ENCODE results near the gene DERA. TPM values are rescaled to one million over a fixed set of nuclear protein-coding genes. Genes with fewer than 3 reads are reported as not detected.

Gene DERA
- total and polyA plus RNA-seq, 2 of the 13 experiments (the other 11 are each of a cell fraction or from before 2014, with no cell fraction given), result 24.0 to 51.3 TPM

DNA sequence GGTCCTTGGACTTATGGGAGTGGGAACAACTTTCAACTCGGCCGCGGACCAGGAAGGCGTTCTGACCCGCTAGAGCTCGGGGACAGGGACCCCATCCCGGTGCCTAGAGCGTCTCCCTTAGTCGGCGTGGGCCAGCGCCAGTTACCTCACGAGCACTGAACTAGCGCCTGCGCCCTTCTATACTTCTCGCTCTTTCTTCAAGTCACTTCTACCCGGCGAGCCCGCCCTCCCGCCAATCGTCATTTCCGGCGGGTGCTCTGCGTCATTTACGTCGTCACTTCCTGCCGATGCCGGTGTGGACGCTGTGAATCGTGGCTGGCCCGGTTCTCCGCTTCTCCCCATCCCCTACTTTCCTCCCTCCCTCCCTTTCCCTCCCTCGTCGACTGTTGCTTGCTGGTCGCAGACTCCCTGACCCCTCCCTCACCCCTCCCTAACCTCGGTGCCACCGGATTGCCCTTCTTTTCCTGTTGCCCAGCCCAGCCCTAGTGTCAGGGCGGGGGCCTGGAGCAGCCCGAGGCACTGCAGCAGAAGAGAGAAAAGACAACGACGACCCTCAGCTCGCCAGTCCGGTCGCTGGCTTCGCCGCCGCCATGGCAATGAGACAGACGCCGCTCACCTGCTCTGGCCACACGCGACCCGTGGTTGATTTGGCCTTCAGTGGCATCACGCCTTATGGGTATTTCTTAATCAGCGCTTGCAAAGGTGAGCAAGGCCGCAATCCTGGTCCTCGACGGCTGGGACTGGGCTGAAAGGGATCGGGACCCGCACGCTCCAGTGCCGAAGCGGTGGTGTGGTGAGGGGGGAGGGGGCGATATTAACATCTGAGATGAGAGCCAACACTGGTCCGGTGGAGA is 28.8 kb upstream of the DERA start, which contains the start of gene STRAP (continued):
- TF ChIP-seq RBM39 (IDR thresholded peaks at IDR 0.05; ENCODE audit: low read depth, low read length, poor library complexity, severe bottlenecking) (no peak), RARG (CRISPR knock-in tag; IDR thresholded peaks at IDR 0.05; ENCODE audit: low read depth) (peak; percentile 85; the same call in 1 of the 2 replicates), GFI1 (CRISPR knock-in tag; IDR thresholded peaks at IDR 0.05; ENCODE audit: borderline replicate concordance) (peak; percentile 60), PTBP1 (IDR thresholded peaks at IDR 0.05; ENCODE audit: low read depth, low read length, poor library complexity, severe bottlenecking) (no peak), ZNF773 (CRISPR knock-in tag; IDR thresholded peaks at IDR 0.05; ENCODE audit: borderline replicate concordance) (no peak), TOE1 (CRISPR knock-in tag; IDR thresholded peaks at IDR 0.05) (no peak), ZNF549 (CRISPR knock-in tag; IDR thresholded peaks at IDR 0.05) (no peak), ZSCAN22 (CRISPR knock-in tag; IDR thresholded peaks at IDR 0.05) (peak; percentile 40; the same call in 1 of the 2 replicates), THAP7 (CRISPR knock-in tag; IDR thresholded peaks at IDR 0.05) (0 out of 2 replicates have a peak, but pooled peaks have one; percentile 27), KLF6 (CRISPR knock-in tag; IDR thresholded peaks at IDR 0.05) (no peak), HNRNPH1 (optimal IDR thresholded peaks at IDR 0.05; ENCODE audit: low read depth, low read length) (peak; percentile 33), ZNF101 (CRISPR knock-in tag; IDR thresholded peaks at IDR 0.05; ENCODE audit: borderline replicate concordance, low read depth) (no peak), ZFP37 (CRISPR knock-in tag; IDR thresholded peaks at IDR 0.05; ENCODE audit: borderline replicate concordance) (peak; percentile 55; the same call in 1 of the 2 replicates), TCF7L2 (IDR thresholded peaks at IDR 0.05; ENCODE audit: low read depth, low read length) (no peak), ZFP36L1 (CRISPR knock-in tag; IDR thresholded peaks at IDR 0.05) (peak; percentile 81), HDAC6 (IDR thresholded peaks at IDR 0.05; ENCODE audit: low read depth, low read length) (no peak), ZBTB14 (CRISPR knock-in tag; IDR thresholded peaks at IDR 0.05) (no peak), ZNF17 (CRISPR knock-in tag; IDR thresholded peaks at IDR 0.05) (peak; percentile 42; the same call in 1 of the 2 replicates), NFATC3 (CRISPR knock-in tag; IDR thresholded peaks at IDR 0.05) (no peak)
- TF ChIP-seq, protein P1, sequence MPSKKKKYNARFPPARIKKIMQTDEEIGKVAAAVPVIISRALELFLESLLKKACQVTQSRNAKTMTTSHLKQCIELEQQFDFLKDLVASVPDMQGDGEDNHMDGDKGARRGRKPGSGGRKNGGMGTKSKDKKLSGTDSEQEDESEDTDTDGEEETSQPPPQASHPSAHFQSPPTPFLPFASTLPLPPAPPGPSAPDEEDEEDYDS (CRISPR knock-in tag; IDR thresholded peaks at IDR 0.05), result peak; percentile 89
- TF ChIP-seq, protein P2, sequence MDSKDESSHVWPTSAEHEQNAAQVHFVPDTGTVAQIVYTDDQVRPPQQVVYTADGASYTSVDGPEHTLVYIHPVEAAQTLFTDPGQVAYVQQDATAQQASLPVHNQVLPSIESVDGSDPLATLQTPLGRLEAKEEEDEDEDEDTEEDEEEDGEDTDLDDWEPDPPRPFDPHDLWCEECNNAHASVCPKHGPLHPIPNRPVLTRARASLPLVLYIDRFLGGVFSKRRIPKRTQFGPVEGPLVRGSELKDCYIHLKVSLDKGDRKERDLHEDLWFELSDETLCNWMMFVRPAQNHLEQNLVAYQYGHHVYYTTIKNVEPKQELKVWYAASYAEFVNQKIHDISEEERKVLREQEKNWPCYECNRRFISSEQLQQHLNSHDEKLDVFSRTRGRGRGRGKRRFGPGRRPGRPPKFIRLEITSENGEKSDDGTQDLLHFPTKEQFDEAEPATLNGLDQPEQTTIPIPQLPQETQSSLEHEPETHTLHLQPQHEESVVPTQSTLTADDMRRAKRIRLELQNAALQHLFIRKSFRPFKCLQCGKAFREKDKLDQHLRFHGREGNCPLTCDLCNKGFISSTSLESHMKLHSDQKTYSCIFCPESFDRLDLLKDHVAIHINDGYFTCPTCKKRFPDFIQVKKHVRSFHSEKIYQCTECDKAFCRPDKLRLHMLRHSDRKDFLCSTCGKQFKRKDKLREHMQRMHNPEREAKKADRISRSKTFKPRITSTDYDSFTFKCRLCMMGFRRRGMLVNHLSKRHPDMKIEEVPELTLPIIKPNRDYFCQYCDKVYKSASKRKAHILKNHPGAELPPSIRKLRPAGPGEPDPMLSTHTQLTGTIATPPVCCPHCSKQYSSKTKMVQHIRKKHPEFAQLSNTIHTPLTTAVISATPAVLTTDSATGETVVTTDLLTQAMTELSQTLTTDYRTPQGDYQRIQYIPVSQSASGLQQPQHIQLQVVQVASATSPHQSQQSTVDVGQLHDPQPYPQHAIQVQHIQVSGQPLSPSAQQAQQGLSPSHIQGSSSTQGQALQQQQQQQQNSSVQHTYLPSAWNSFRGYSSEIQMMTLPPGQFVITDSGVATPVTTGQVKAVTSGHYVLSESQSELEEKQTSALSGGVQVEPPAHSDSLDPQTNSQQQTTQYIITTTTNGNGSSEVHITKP (CRISPR knock-in tag; IDR thresholded peaks at IDR 0.05; ENCODE audit: low read depth), result no peak
- TF ChIP-seq, protein P3, sequence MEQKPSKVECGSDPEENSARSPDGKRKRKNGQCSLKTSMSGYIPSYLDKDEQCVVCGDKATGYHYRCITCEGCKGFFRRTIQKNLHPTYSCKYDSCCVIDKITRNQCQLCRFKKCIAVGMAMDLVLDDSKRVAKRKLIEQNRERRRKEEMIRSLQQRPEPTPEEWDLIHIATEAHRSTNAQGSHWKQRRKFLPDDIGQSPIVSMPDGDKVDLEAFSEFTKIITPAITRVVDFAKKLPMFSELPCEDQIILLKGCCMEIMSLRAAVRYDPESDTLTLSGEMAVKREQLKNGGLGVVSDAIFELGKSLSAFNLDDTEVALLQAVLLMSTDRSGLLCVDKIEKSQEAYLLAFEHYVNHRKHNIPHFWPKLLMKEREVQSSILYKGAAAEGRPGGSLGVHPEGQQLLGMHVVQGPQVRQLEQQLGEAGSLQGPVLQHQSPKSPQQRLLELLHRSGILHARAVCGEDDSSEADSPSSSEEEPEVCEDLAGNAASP (CRISPR knock-in tag; IDR thresholded peaks at IDR 0.05; ENCODE audit: borderline replicate concordance), result no peak; the same call in 1 of the 2 replicates

Measured in HepG2 (cell line).